Fibroblast of lung (primary cell): ENCODE results near the gene PRDM11. TPM values are rescaled to one million over a fixed set of nuclear protein-coding genes. Genes with fewer than 3 reads are reported as not detected.
A peak's percentile ranks its signal among the peaks of the same experiment; 100 is the strongest.

Experiments
- DNase-seq, 2 donors: peaks; one replicate each; pipeline versions ENCODE4 v3.0.0 to v3.0.0-alpha.2; 2010; ENCODE audit warnings: low read depth in 2 of 2
- H2AFZ ChIP-seq: 2 replicates; pipeline ENCODE4 v1.5.1; 2012; ENCODE audit warnings: low read length, control low read depth, inconsistent platforms
- H3K27ac ChIP-seq: 2 replicates; pipeline ENCODE4 v1.5.1; 2011; ENCODE audit warnings: low read length, control low read depth; ENCODE audit not compliant: insufficient read depth
- H3K27me3 ChIP-seq: 2 replicates; pipeline ENCODE4 v1.5.1; 2011; ENCODE audit warnings: mild to moderate bottlenecking, low read length; ENCODE audit not compliant: control insufficient read depth, insufficient read depth
- H3K36me3 ChIP-seq: 2 replicates; pipeline ENCODE4 v1.5.1; 2011; ENCODE audit warnings: low read length; ENCODE audit not compliant: control insufficient read depth, insufficient read depth
- H3K4me1 ChIP-seq: 2 replicates; pipeline ENCODE4 v1.5.1; 2011; ENCODE audit warnings: low read length; ENCODE audit not compliant: control insufficient read depth, insufficient read depth; ENCODE audit errors: extremely low read depth
- H3K4me2 ChIP-seq: 2 replicates; pipeline ENCODE4 v1.5.1; 2011; ENCODE audit warnings: low read length, control low read depth; ENCODE audit not compliant: insufficient read depth; ENCODE audit errors: extremely low read depth
- H3K4me3 ChIP-seq, 4 experiments: fragments of 200-600 bp in 1 of 4; sonication (generic) in 1 of 4; replicated peaks in 1 of 4; 2 replicates each; pipeline ENCODE4 v1.5.1; 2011 to 2016; ENCODE audit warnings: low read length in 4 of 4, low read depth in 3 of 4, mild to moderate bottlenecking in 3 of 4, control low read depth in 2 of 4, inconsistent platforms in 1 of 4, mixed read lengths in 1 of 4; ENCODE audit not compliant: insufficient read depth in 1 of 4; ENCODE audit errors: control extremely low read depth in 1 of 4
- H3K79me2 ChIP-seq: 2 replicates; pipeline ENCODE4 v1.5.1; 2012; ENCODE audit warnings: mild to moderate bottlenecking, low read length, inconsistent platforms; ENCODE audit not compliant: control insufficient read depth, insufficient read depth
- H3K9ac ChIP-seq: 2 replicates; pipeline ENCODE4 v1.5.1; 2011; ENCODE audit warnings: mild to moderate bottlenecking, low read length, control low read depth; ENCODE audit not compliant: insufficient read depth
- H3K9me3 ChIP-seq: 2 replicates; pipeline ENCODE4 v1.5.1; 2012; ENCODE audit warnings: low read depth, low read length; ENCODE audit not compliant: control insufficient read depth, insufficient read depth
- H4K20me1 ChIP-seq: 2 replicates; pipeline ENCODE4 v1.5.1; 2011; ENCODE audit warnings: low read length; ENCODE audit not compliant: control insufficient read depth, insufficient read depth; ENCODE audit errors: extremely low read depth
- CTCF ChIP-seq, 2 donors: IDR thresholded peaks in 1 of 2; conservative IDR thresholded peaks in 1 of 2; 1 replicate in 1 of 2; 2 replicates in 1 of 2; pipeline ENCODE4 v1.5.1; 2011 to 2012; ENCODE audit warnings: low read length in 2 of 2, control low read depth in 1 of 2, inconsistent platforms in 1 of 2, low read depth in 1 of 2, mild to moderate bottlenecking in 1 of 2
- EZH2 ChIP-seq: IDR thresholded peaks from 2 replicates; pipeline ENCODE4 v1.5.1; 2012; ENCODE audit warnings: low read length, control low read depth, mild to moderate bottlenecking; ENCODE audit errors: missing control alignments
- polyA plus RNA-seq, 2 donors: library from polyadenylated mRNA; depleted of rRNA in 1 of 2; stranded (reverse) in 1 of 2; unstranded in 1 of 2; fragments of >200 nt; gene quantifications; 2 replicates each; pipeline ENCODE4 v1.2.1, GENCODE V29; 2011 to 2012; ENCODE audit warnings: missing spikeins in 1 of 2
- total RNA-seq: library from RNA; depleted of rRNA; stranded (reverse); fragments of >200 nt; gene quantifications from 2 replicates; pipeline ENCODE4 v1.2.1, GENCODE V29; 2014

PRDM11 gene
- total and polyA plus RNA-seq, 2 donors (not counting 1 experiment from before 2014, with no cell fraction given): 3.1 to 4.0 TPM

GRCh38 chr11:45159781-45160365 lies 13.4 kb downstream of the PRDM11 start:
- no peak overlapping the region for H3K4me2 ChIP-seq
- H3K27me3 ChIP-seq: peaks cover 6% of the 10 kb centered on the region
- no peaks in the 10 kb centered on the region for H3K79me2 ChIP-seq
- DNase-seq: no peak
- no peaks in the 10 kb centered on the region for H4K20me1 ChIP-seq
- H3K4me1 ChIP-seq: no peaks in the 10 kb centered on the region
- H2AFZ ChIP-seq: no peak overlapping the region
- H3K9ac ChIP-seq: no peak overlapping the region
- H3K27ac ChIP-seq: no peak overlapping the region
- no peaks in the 10 kb centered on the region for H3K9me3 ChIP-seq
- no peaks in the 10 kb centered on the region for H3K36me3 ChIP-seq
- H3K4me3 ChIP-seq: no peak overlapping the region
- TF ChIP-seq CTCF (conservative IDR thresholded peaks at IDR 0.05 in 1 of 2, IDR thresholded peaks at IDR 0.05 in 1 of 2; ENCODE audit: low read depth in 1 of 2, low read length in 2 of 2): no peak
- TF ChIP-seq EZH2: no peak

GRCh38 chr11:45161252-45162063 lies 15.0 kb downstream of the PRDM11 start:
- H3K4me2 ChIP-seq: no peak overlapping the region
- H3K9ac ChIP-seq: no peak overlapping the region
- H3K4me1 ChIP-seq: no peaks in the 10 kb centered on the region
- no peaks in the 10 kb centered on the region for H3K36me3 ChIP-seq
- no peak for TF ChIP-seq CTCF (conservative IDR thresholded peaks at IDR 0.05 in 1 of 2, IDR thresholded peaks at IDR 0.05 in 1 of 2; ENCODE audit: low read depth in 1 of 2, low read length in 2 of 2)
- TF ChIP-seq EZH2: peak; percentile 5
- no peak for DNase-seq
- H3K9me3 ChIP-seq: no peaks in the 10 kb centered on the region
- H3K27me3 ChIP-seq: peaks cover 6% of the 10 kb centered on the region
- H3K4me3 ChIP-seq: no peak overlapping the region
- no peak overlapping the region for H3K27ac ChIP-seq
- no peaks in the 10 kb centered on the region for H4K20me1 ChIP-seq
- no peak overlapping the region for H2AFZ ChIP-seq
- no peaks in the 10 kb centered on the region for H3K79me2 ChIP-seq

- DNase-seq: no peak
- Histone ChIP-seq H4K20me1 (no peaks in the 10 kb centered on the region), H3K9ac (no peak overlapping the region), H3K27ac (no peak overlapping the region), H2AFZ (no peak overlapping the region), H3K4me2 (no peak overlapping the region), H3K36me3 (no peaks in the 10 kb centered on the region), H3K4me3 (no peak overlapping the region), H3K79me2 (no peaks in the 10 kb centered on the region), H3K27me3 (peaks cover 6% of the 10 kb centered on the region), H3K9me3 (no peaks in the 10 kb centered on the region), H3K4me1 (no peaks in the 10 kb centered on the region)
- TF ChIP-seq EZH2 (no peak), CTCF (conservative IDR thresholded peaks at IDR 0.05 in 1 of 2, IDR thresholded peaks at IDR 0.05 in 1 of 2; ENCODE audit: low read depth in 1 of 2, low read length in 2 of 2) (no peak)
Observed at GRCh38 chr11:45162064-45162375, 15.6 kb downstream of the PRDM11 start.
